Duodenal mucosa (tissue), 2 donors: ENCODE data around the gene GPR152.
A peak's percentile ranks its signal among the peaks of the same experiment; 100 is the strongest.
"Not testable (repeated sequence)": the region's sequence is repeated elsewhere in the genome, so short reads cannot be mapped to it uniquely, and the experiment has no call there.

ENCODE experiments used
- H3K27ac ChIP-seq: one replicate; pipeline ENCODE4 v1.7.0; 2013; ENCODE audit warnings: low read depth, low read length
- H3K27me3 ChIP-seq, 2 donors: one replicate each; pipeline ENCODE4 v1.7.0; 2013; ENCODE audit warnings: low read length in 2 of 2, control low read depth in 1 of 2; ENCODE audit not compliant: insufficient read depth in 2 of 2, control insufficient read depth in 1 of 2
- H3K36me3 ChIP-seq, 2 donors: one replicate each; pipeline ENCODE4 v1.7.0; 2013; ENCODE audit warnings: low read length in 2 of 2, control low read depth in 1 of 2; ENCODE audit not compliant: insufficient read depth in 2 of 2, control insufficient read depth in 1 of 2
- H3K4me1 ChIP-seq, 2 donors: one replicate each; pipeline ENCODE4 v1.7.0; 2013; ENCODE audit warnings: low read length in 2 of 2, control low read depth in 1 of 2; ENCODE audit not compliant: insufficient read depth in 2 of 2, control insufficient read depth in 1 of 2
- H3K4me3 ChIP-seq, 2 donors: one replicate each; pipeline ENCODE4 v1.7.0; 2013; ENCODE audit warnings: low read length in 2 of 2, low read depth in 1 of 2
- H3K9ac ChIP-seq, 2 donors: one replicate each; pipeline ENCODE4 v1.7.0; 2013; ENCODE audit warnings: low read length in 2 of 2, low read depth in 1 of 2
- H3K9me3 ChIP-seq, 2 donors: one replicate each; pipeline ENCODE4 v1.7.0; 2013; ENCODE audit warnings: low read length in 2 of 2, control low read depth in 1 of 2; ENCODE audit not compliant: control insufficient read depth in 1 of 2

GPR152 gene

GRCh38 chr11:67476692-67477091 is 24.2 kb upstream of the GPR152 start:
- H3K27ac ChIP-seq, H3K9ac ChIP-seq, H3K9me3 ChIP-seq, H3K36me3 ChIP-seq, H3K27me3 ChIP-seq, H3K4me1 ChIP-seq, H3K4me3 ChIP-seq: not testable (repeated sequence)

- no peak overlapping the region for H3K27ac ChIP-seq
- no peaks in the 10 kb centered on the region for H3K36me3 ChIP-seq
- no peak overlapping the region for H3K4me3 ChIP-seq
- no peaks in the 10 kb centered on the region for H3K27me3 ChIP-seq
- no peak overlapping the region for H3K9ac ChIP-seq
- no peaks in the 10 kb centered on the region for H3K9me3 ChIP-seq
- H3K4me1 ChIP-seq, result peaks cover 6 to 10% of the 10 kb centered on the region in 2 donors
Observed at GRCh38 chr11:67472882-67473281, 20.4 kb upstream of the GPR152 start.

- Histone ChIP-seq H3K9ac (no peak overlapping the region), H3K4me3 (no peak overlapping the region), H3K9me3 (no peaks in the 10 kb centered on the region), H3K27me3 (no peaks in the 10 kb centered on the region), H3K27ac (no peak overlapping the region), H3K36me3 (peaks cover 0 to 3% of the 10 kb centered on the region in 2 donors), H3K4me1 (peaks cover 15 to 16% of the 10 kb centered on the region in 2 donors)
Observed at GRCh38 chr11:67470337-67471002, 17.9 kb upstream of the GPR152 start.

- H3K4me1 ChIP-seq, result peaks cover 15 to 21% of the 10 kb centered on the region in 2 donors
- peak overlapping the region; percentile 79 to 86 for H3K4me3 ChIP-seq
- peak overlapping the region; percentile 79 for H3K27ac ChIP-seq
- H3K9ac ChIP-seq, result peak overlapping the region; percentile 78 to 85
- H3K27me3 ChIP-seq, result no peaks in the 10 kb centered on the region
- H3K9me3 ChIP-seq, result no peaks in the 10 kb centered on the region
- peaks cover 0 to 3% of the 10 kb centered on the region in 2 donors for H3K36me3 ChIP-seq
Observed at GRCh38 chr11:67469508-67469811, 16.9 kb upstream of the GPR152 start.

GRCh38 chr11:67468759-67469507 is 16.4 kb upstream of the GPR152 start, which contains the start of gene TMEM134:
TMEM134 (minus strand) TSS chr11:67469251; CDS start chr11:67469192, 59 bp downstream.
- Histone ChIP-seq H3K36me3 (peaks cover 0 to 3% of the 10 kb centered on the region in 2 donors), H3K9me3 (no peaks in the 10 kb centered on the region), H3K27me3 (no peaks in the 10 kb centered on the region), H3K4me3 (peak within 1 kb of the TSS; percentile 84 to 86), H3K27ac (peak within 1 kb of the TSS; percentile 79), H3K4me1 (peaks cover 19 to 26% of the 10 kb centered on the region in 2 donors), H3K9ac (peak within 1 kb of the TSS; percentile 78 to 85)

DNA sequence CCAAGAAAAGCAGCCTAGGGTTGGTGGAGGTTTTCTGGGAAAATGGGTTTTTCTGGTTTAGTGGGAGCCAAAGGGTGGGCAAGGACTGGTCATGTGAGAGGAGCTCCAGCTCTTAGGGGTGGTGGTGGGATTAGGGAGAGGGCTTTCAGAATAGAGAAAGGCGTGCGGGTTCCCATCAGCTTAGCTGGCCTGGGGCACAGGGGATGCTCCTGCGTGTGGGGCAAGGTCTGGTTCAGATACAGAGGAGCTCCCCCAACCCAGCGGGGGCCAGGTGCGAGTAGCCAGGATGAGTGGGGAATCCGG is 15.9 kb upstream of the GPR152 start:
- Histone ChIP-seq H3K9me3 (no peaks in the 10 kb centered on the region), H3K9ac (peak overlapping the region; percentile 78 to 80), H3K4me1 (peaks cover 23 to 30% of the 10 kb centered on the region in 2 donors), H3K27ac (peak overlapping the region; percentile 77), H3K27me3 (no peaks in the 10 kb centered on the region), H3K4me3 (peak overlapping the region; percentile 79 to 84), H3K36me3 (peaks cover 0 to 3% of the 10 kb centered on the region in 2 donors)

GRCh38 chr11:67468056-67468455 is 15.5 kb upstream of the GPR152 start:
- peaks cover 0 to 3% of the 10 kb centered on the region in 2 donors for H3K36me3 ChIP-seq
- peaks cover 26 to 30% of the 10 kb centered on the region in 2 donors for H3K4me1 ChIP-seq
- H3K27ac ChIP-seq, result peak overlapping the region; percentile 77
- H3K27me3 ChIP-seq, result no peaks in the 10 kb centered on the region
- H3K9ac ChIP-seq, result peak overlapping the region; percentile 78 to 80
- peak overlapping the region; percentile 79 to 84 for H3K4me3 ChIP-seq
- no peaks in the 10 kb centered on the region for H3K9me3 ChIP-seq

DNA sequence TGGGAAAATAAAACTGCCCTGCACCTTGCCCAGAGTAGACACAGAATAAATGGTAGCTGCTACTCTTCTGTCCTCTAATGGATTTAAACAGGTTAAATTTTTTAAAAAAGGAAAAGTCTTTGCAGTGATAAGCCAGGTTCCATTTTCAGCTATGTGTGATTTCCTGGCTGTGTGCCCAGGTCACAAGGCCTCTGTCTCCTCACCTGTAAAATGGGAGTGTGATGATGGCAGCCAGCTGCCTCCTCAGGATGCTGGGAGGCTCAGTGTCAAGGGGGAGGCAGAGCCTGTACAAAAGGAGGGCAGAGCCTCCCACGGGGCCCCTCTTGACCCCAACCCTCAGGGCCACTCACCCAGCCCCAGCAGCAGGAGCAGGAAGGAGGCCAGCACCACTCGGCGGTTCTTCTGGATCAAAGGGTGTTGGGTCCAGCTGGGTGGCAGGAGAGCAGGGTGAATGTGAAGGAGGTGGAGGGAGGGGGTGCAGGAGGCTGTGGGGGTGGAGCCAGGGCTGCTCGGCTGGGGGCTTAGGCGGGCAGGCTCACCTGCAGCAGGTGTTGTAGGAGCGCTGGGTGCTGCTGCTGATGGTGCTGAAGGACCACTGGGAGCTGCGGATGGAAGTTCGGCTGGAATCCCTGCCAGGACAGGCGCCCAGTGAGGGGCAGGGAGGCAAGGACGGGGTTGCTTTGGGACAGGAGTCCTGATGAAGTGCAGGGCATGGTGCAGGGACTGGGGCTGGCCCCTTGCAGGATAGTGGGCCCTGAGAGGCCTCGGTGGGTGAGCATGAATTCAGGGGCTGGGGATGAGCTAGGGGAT is 14.6 kb upstream of the GPR152 start:
- no peaks in the 10 kb centered on the region for H3K27me3 ChIP-seq
- no peaks in the 10 kb centered on the region for H3K9me3 ChIP-seq
- H3K4me1 ChIP-seq, result peaks cover 26 to 30% of the 10 kb centered on the region in 2 donors
- peak overlapping the region; percentile 78 to 80 for H3K9ac ChIP-seq
- H3K36me3 ChIP-seq, result peaks cover 0 to 3% of the 10 kb centered on the region in 2 donors
- no peak overlapping the region for H3K27ac ChIP-seq
- H3K4me3 ChIP-seq, result peak overlapping the region in 1 of 2 donors; percentile 79

GRCh38 chr11:67466367-67466766 is 13.8 kb upstream of the GPR152 start:
- H3K36me3 ChIP-seq, result peaks cover 0 to 3% of the 10 kb centered on the region in 2 donors
- no peak overlapping the region for H3K4me3 ChIP-seq
- H3K27me3 ChIP-seq, result no peaks in the 10 kb centered on the region
- peaks cover 26 to 30% of the 10 kb centered on the region in 2 donors for H3K4me1 ChIP-seq
- peak overlapping the region in 1 of 2 donors; percentile 78 for H3K9ac ChIP-seq
- no peaks in the 10 kb centered on the region for H3K9me3 ChIP-seq
- H3K27ac ChIP-seq, result no peak overlapping the region

- H3K27ac ChIP-seq, H3K36me3 ChIP-seq, H3K9me3 ChIP-seq, H3K27me3 ChIP-seq: not testable (repeated sequence)
- Histone ChIP-seq H3K4me3 (peak overlapping the region; percentile 69 to 88), H3K9ac (peak overlapping the region; percentile 65 to 96), H3K4me1 (peaks cover 26 to 30% of the 10 kb centered on the region in 2 donors)
Observed at GRCh38 chr11:67465530-67465929, 13.0 kb upstream of the GPR152 start.
